Transverse colon (tissue), 3 donors: ENCODE data around the gene LMF1.

Experiments
- CTCF ChIP-seq, 5 experiments: fragments of 200-600 bp in 3 of 5; fragments of 450-650 bp in 2 of 5; sonication (generic) in 3 of 5; IDR thresholded peaks; 1 replicate in 2 of 5; 2 replicates in 3 of 5; pipeline ENCODE4 v1.5.1; 2016 to 2017; ENCODE audit warnings: antibody characterized with exemption in 5 of 5, inconsistent platforms in 3 of 5, mild to moderate bottlenecking in 2 of 5, moderate library complexity in 1 of 5
- POLR2A ChIP-seq: fragments of 450-650 bp; IDR thresholded peaks from one replicate; pipeline ENCODE4 v1.6.1; 2016; ENCODE audit warnings: antibody characterized with exemption, mild to moderate bottlenecking, moderate library complexity

GRCh38 chr16:942436-943060 is 28.2 kb downstream of the LMF1 start:
- no peak for TF ChIP-seq CTCF (IDR thresholded peaks at IDR 0.05)
- no peak for TF ChIP-seq POLR2A
